GM19240 (cell line): Measurements from ENCODE around the gene MSI1.

ENCODE experiments used
- DNase-seq: peaks from one replicate; pipeline ENCODE4 v3.0.0; 2011; ENCODE audit warnings: low spot score; ENCODE audit not compliant: insufficient read length

MSI1 gene

GRCh38 chr12:120368789-120369602 is at the start of gene MSI1:
MSI1 (minus strand) TSS chr12:120369164; CDS start chr12:120369091, 73 bp downstream.
- DNase-seq = no peak

- no peak for DNase-seq
Measured at GRCh38 chr12:120417917-120418580, 49.1 kb upstream of the MSI1 start.

GRCh38 chr12:120416490-120417216 is 47.7 kb upstream of the MSI1 start:
- no peak for DNase-seq

GRCh38 chr12:120413901-120414695 is 45.1 kb upstream of the MSI1 start:
- DNase-seq = no peak

- no peak for DNase-seq
Measured at GRCh38 chr12:120412421-120412820, 43.5 kb upstream of the MSI1 start.

- DNase-seq = no peak
Measured at GRCh38 chr12:120408771-120409170, 39.8 kb upstream of the MSI1 start.

- DNase-seq = no peak
Measured at GRCh38 chr12:120406553-120406952, 37.6 kb upstream of the MSI1 start.

- DNase-seq = no peak
Measured at GRCh38 chr12:120406069-120406468, 37.1 kb upstream of the MSI1 start.

- no peak for DNase-seq
Measured at GRCh38 chr12:120404271-120404670, 35.3 kb upstream of the MSI1 start.

GRCh38 chr12:120403869-120404268 is 34.9 kb upstream of the MSI1 start:
- no peak for DNase-seq

- DNase-seq = no peak
Measured at GRCh38 chr12:120402217-120402616, 33.3 kb upstream of the MSI1 start.

GRCh38 chr12:120399531-120399930 is 30.6 kb upstream of the MSI1 start:
- no peak for DNase-seq

- DNase-seq = no peak
Measured at GRCh38 chr12:120397824-120398540, 29.0 kb upstream of the MSI1 start.

GRCh38 chr12:120394483-120395367 is 25.8 kb upstream of the MSI1 start:
- no peak for DNase-seq

GRCh38 chr12:120390540-120391120 is 21.7 kb upstream of the MSI1 start:
- no peak for DNase-seq

GRCh38 chr12:120388691-120389481 is 19.9 kb upstream of the MSI1 start:
- no peak for DNase-seq

GRCh38 chr12:120381752-120382419 is 12.9 kb upstream of the MSI1 start:
- no peak for DNase-seq

GRCh38 chr12:120378036-120378435 is 9.1 kb upstream of the MSI1 start:
- no peak for DNase-seq
